Loucy (cell line): ENCODE data around the gene SLC26A1.

ENCODE experiments used
- EZH2phosphoT487 ChIP-seq: fragments of 200-600 bp; IDR thresholded peaks from 2 replicates; pipeline ENCODE4 v1.6.1; 2018; ENCODE audit warnings: antibody characterized with exemption, mild to moderate bottlenecking, moderate library complexity, borderline replicate concordance
- TF ChIP-seq, protein P1 (sequence below): fragments of 200-600 bp; sonication (generic); conservative IDR thresholded peaks from 2 replicates; pipeline ENCODE4 v1.5.1; 2014; ENCODE audit warnings: mild to moderate bottlenecking, antibody characterized with exemption, low read length

DNA sequence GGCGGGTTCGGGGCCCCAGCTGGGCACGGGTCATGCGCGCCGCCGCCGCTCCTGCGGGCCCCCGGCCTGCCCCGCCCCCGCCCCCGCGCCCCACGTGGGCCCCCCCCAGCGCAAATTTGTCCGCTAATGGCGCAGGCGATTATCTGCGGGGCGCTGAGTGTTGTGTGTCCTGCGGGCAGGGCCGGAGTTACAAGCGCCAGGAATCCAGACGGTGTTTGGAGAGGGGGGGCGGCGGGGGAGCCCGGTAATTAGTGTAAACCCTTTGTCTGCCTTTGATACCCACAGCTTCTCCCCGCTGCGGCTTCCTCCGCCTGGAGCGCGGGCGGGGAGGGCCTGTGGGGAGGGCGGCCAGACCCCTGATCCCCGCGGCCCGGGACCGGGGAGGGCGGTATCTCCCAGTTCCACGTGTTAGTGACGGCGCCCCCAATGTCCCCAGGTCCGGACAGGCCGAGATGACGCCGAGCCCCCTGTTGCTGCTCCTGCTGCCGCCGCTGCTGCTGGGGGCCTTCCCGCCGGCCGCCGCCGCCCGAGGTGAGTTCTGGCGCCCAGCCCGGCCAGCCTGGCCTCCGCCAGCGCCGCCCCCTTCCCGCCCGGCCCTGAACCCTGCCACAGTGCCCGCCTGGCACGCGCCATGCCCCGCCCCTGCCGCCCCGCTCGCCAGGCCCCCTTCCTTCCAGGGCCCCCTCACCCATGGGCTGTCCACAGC, 19.0 kb upstream of the SLC26A1 start:
- TF ChIP-seq, protein P1, sequence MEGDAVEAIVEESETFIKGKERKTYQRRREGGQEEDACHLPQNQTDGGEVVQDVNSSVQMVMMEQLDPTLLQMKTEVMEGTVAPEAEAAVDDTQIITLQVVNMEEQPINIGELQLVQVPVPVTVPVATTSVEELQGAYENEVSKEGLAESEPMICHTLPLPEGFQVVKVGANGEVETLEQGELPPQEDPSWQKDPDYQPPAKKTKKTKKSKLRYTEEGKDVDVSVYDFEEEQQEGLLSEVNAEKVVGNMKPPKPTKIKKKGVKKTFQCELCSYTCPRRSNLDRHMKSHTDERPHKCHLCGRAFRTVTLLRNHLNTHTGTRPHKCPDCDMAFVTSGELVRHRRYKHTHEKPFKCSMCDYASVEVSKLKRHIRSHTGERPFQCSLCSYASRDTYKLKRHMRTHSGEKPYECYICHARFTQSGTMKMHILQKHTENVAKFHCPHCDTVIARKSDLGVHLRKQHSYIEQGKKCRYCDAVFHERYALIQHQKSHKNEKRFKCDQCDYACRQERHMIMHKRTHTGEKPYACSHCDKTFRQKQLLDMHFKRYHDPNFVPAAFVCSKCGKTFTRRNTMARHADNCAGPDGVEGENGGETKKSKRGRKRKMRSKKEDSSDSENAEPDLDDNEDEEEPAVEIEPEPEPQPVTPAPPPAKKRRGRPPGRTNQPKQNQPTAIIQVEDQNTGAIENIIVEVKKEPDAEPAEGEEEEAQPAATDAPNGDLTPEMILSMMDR = no peak
- no peak for TF ChIP-seq EZH2phosphoT487
